ENCODE data around the gene KCNJ18. TPM values are rescaled to one million over a fixed set of nuclear protein-coding genes. Genes with fewer than 3 reads are reported as not detected.
"Not testable (repeated sequence)": the region's sequence is repeated elsewhere in the genome, so short reads cannot be mapped to it uniquely, and the experiment has no call there.

The KCNJ18 gene
- total RNA-seq, 1 donor from 2014 or later, result not detected

DNA sequence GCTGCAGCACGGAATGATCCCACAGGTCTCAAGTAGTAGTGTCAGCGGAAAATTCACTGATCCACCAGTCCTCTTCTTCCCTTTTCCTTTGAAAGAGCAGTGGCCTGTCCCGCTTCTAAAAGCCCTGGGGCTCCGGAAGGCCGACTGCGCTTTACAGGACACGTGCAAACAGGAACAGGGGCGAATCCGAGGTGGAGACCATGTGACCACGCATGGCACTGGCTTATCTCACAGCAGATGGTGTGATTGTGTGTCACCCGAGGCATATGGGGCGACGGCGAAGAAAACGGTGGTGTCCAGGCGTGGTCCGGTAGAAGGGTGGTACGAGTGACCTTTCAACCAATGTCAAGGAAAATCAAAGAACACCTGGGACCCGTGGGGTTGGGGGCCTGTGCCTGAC is 12.0 kb upstream of the KCNJ18 start:
- peak in 1 of 2 donors; percentile 66 for DNase-seq (ENCODE audit: low spot score in 2 of 2)
- TF ChIP-seq, protein P1, sequence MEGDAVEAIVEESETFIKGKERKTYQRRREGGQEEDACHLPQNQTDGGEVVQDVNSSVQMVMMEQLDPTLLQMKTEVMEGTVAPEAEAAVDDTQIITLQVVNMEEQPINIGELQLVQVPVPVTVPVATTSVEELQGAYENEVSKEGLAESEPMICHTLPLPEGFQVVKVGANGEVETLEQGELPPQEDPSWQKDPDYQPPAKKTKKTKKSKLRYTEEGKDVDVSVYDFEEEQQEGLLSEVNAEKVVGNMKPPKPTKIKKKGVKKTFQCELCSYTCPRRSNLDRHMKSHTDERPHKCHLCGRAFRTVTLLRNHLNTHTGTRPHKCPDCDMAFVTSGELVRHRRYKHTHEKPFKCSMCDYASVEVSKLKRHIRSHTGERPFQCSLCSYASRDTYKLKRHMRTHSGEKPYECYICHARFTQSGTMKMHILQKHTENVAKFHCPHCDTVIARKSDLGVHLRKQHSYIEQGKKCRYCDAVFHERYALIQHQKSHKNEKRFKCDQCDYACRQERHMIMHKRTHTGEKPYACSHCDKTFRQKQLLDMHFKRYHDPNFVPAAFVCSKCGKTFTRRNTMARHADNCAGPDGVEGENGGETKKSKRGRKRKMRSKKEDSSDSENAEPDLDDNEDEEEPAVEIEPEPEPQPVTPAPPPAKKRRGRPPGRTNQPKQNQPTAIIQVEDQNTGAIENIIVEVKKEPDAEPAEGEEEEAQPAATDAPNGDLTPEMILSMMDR (IDR thresholded peaks at IDR 0.05), result no peak
- intact Hi-C loops (cut with DNase I), result no loop called here

DNA sequence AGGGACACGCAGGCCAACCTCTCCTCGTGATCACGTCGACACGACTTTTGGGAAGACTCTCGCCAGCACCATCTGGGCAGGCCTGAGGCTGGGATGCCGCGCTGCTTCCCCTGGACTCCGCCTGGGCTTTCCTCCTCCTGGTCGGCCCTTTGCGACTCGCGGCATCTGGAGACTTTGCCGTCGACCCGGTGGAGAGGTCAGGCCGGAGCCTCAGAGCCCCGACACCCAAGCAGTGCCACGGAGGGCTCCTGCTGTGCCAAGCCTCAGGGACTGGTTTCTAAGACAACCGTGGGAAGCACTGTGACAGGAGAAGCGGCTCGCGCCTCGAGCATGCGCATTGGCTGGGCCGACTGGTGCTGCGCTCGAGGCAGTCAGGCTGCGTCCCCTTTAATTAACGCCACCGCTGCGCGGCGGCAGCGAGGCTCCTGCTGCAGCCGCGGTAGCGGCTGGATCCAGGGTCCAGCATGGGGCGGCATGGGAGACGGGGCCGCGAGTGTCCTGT is 11.4 kb upstream of the KCNJ18 start:
- H3K4me3 ChIP-seq; intact Hi-C loops (cut with DNase I): not testable (repeated sequence)

More for the DNA sequence above, 12.0 kb upstream of the KCNJ18 start:
- Histone ChIP-seq H3K27me3 (no peaks in the 10 kb centered on the region), H3K4me3 (no peak overlapping the region), H3K4me1 (no peaks in the 10 kb centered on the region), H3K27ac (no peak overlapping the region), H3K9me3 (no peaks in the 10 kb centered on the region), H3K36me3 (no peaks in the 10 kb centered on the region)

DNA sequence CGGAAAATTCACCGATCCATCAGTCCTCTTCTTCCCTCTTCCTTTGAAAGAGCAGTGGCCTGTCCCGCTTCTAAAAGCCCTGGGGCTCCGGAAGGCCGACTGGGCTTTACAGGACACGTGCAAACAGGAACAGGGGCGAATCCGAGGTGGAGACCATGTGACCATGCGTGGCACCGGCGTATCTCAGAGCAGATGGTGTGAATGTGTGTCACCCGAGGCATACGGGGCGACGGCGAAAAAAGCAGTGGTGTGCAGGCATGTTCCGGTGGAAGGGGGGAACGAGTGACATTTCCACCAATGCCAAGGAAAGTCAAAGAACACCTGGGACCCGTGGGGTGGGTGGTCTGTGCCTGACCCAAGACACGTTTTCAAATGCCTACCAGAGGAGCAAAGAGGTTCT is 10.7 kb upstream of the KCNJ18 start:
- H3K9me3 ChIP-seq; H3K4me3 ChIP-seq; DNase-seq (ENCODE audit: low spot score in 2 of 2); H3K36me3 ChIP-seq; H3K27me3 ChIP-seq; H3K4me1 ChIP-seq; H3K27ac ChIP-seq; intact Hi-C loops (cut with DNase I): not testable (repeated sequence)

More for the DNA sequence above, 11.4 kb upstream of the KCNJ18 start:
- not testable (repeated sequence) for H3K4me1 ChIP-seq, H3K27me3 ChIP-seq, H3K36me3 ChIP-seq, H3K9me3 ChIP-seq, H3K27ac ChIP-seq
- peak in 1 of 2 donors; percentile 53 for DNase-seq (ENCODE audit: low spot score in 2 of 2)

- H3K9me3 ChIP-seq; H3K27ac ChIP-seq; H3K4me1 ChIP-seq; H3K27me3 ChIP-seq; intact Hi-C loops (cut with DNase I); DNase-seq (ENCODE audit: low spot score in 2 of 2); H3K36me3 ChIP-seq; H3K4me3 ChIP-seq: not testable (repeated sequence)
Observed at GRCh38 chr17:21682130-21682529, 10.2 kb upstream of the KCNJ18 start.

- DNase-seq (ENCODE audit: low spot score in 2 of 2); H3K27ac ChIP-seq; intact Hi-C loops (cut with DNase I): not testable (repeated sequence)
Observed at GRCh38 chr17:21683142-21683712, 9.1 kb upstream of the KCNJ18 start.

GRCh38 chr17:21683897-21684296 is 8.4 kb upstream of the KCNJ18 start:
- H3K36me3 ChIP-seq; DNase-seq (ENCODE audit: low spot score in 2 of 2); intact Hi-C loops (cut with DNase I); H3K9me3 ChIP-seq; H3K4me3 ChIP-seq; H3K27ac ChIP-seq; H3K27me3 ChIP-seq; H3K4me1 ChIP-seq: not testable (repeated sequence)

More at GRCh38 chr17:21683142-21683712, 9.1 kb upstream of the KCNJ18 start:
- not testable (repeated sequence) for H3K4me3 ChIP-seq, H3K4me1 ChIP-seq, H3K36me3 ChIP-seq, H3K27me3 ChIP-seq, H3K9me3 ChIP-seq

DNA sequence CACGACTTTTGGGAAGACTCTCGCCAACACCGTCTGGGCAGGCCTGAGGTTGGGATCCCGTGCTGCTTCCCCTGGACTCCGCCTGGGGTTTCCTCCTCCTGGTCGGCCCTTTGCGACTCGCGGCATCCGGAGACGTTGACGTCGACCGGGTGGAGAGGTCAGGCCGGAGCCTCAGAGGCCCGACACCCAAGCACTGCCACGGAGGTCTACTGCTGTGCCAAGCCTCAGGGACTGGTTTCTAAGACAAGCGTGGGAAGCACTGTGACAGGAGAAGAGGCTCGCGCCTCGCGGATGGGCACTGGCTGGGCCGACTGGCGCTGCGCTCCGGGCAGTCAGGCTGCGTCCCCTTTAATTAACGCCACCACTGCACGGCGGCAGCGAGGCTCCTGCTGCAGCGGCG is 7.9 kb upstream of the KCNJ18 start:
- DNase-seq (ENCODE audit: low spot score in 2 of 2), result not testable (repeated sequence)

DNA sequence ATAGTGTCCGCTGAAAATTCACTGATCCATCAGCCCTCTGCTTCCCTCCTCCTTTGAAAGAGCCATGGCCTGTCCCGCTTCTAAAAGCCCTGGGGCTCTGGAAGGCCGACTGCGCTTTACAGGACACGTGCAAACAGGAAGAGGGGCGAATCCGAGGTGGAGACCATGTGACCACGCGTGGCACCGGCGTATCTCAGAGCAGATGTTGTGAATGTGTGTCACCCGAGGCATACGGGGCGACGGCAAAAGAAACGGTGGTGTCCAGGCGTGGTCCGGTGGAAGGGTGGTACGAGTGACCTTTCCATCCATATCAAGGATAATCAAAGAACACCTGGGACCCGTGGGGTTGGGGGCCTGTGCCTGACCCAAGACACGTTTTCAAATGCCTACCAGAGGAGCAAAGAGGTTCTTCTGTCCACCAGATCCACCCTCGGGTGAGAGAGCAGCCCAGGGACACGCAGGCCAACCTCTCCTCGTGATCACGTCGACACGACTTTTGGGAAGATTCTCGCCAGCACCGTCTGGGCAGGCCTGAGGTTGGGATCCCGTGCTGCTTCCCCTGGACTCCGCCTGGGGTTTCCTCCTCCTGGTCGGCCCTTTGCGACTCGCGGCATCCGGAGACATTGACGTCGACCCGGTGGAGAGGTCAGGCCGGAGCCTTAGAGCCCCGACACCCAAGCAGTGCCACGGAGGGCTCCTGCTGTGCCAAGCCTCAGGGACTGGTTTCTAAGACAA is 7.1 kb upstream of the KCNJ18 start:
- DNase-seq (ENCODE audit: low spot score in 2 of 2); H3K4me1 ChIP-seq; H3K9me3 ChIP-seq; H3K4me3 ChIP-seq; intact Hi-C loops (cut with DNase I); H3K36me3 ChIP-seq; H3K27ac ChIP-seq; H3K27me3 ChIP-seq: not testable (repeated sequence)

More for the DNA sequence above, 7.9 kb upstream of the KCNJ18 start:
- H3K9me3 ChIP-seq; H3K27me3 ChIP-seq; intact Hi-C loops (cut with DNase I); H3K27ac ChIP-seq; H3K4me1 ChIP-seq; H3K36me3 ChIP-seq; H3K4me3 ChIP-seq: not testable (repeated sequence)

DNA sequence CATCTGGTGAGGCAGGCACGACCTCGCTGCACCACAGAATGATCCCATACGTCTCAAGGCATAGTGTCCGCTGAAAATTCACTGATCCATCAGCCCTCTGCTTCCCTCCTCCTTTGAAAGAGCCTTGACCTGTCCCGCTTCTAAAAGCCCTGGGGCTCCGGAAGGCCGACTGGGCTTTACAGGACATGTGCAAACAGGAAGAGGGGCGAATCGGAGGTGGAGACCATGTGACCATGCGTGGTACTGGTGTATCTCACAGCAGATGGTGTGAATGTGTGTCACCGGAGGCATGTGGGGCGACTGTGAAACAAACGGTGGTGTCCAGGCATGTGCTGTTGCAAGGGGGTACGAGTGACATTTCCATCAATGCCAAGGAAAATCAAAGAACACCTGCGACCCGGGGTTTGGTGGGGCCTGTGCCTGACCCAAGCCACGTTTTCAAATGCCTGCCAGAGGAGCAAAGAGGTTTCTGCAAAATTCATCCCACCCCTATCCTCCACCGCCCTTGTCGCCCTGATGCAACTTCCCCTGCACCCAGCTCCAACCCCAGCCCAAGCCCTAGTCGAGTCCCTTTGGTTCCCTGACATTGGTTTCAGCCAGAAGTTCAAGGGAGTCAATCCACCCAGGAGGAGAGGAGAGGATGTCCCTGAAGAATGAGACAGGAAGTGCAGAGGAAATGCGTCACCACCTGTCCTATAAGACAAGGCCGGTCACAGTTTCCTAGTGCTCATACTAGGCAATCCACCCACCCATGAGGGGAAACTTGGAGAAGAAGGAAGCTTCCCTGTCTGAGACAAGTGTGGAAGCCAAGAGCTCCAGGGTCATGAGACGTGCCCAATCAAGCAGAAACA is 5.9 kb upstream of the KCNJ18 start:
- intact Hi-C loops (cut with DNase I), result no loop called here
- DNase-seq (ENCODE audit: low spot score in 2 of 2), result peak in 1 of 2 donors; percentile 59

More for the DNA sequence above, 5.9 kb upstream of the KCNJ18 start:
- Histone ChIP-seq H3K9me3 (no peaks in the 10 kb centered on the region), H3K4me3 (no peak overlapping the region), H3K27me3 (no peaks in the 10 kb centered on the region), H3K27ac (no peak overlapping the region), H3K4me1 (no peaks in the 10 kb centered on the region), H3K36me3 (no peaks in the 10 kb centered on the region)
- TF ChIP-seq, protein P1 (IDR thresholded peaks at IDR 0.05), result no peak
